Thyroid gland (tissue), 4 donors: ENCODE results near the gene EYS. TPM values are rescaled to one million over a fixed set of nuclear protein-coding genes. Genes with fewer than 3 reads are reported as not detected.

Experiments
- DNase-seq, 2 donors: peaks; one replicate each; pipeline ENCODE4 v3.0.0-alpha.2; 2019
- H3K27ac ChIP-seq, 3 donors: fragments of 200-600 bp; sonication (generic); 1 replicate in 2 of 3; 2 replicates in 1 of 3; pipeline ENCODE4 v1.5.1; 2016 to 2019; ENCODE audit warnings: mild to moderate bottlenecking in 1 of 3, moderate library complexity in 1 of 3
- H3K27me3 ChIP-seq: fragments of 200-600 bp; sonication (generic); one replicate; pipeline ENCODE4 v1.5.1; 2019
- H3K36me3 ChIP-seq, 2 donors: fragments of 200-600 bp; sonication (generic); one replicate each; pipeline ENCODE4 v1.5.1; 2016 to 2019
- H3K4me1 ChIP-seq, 2 donors: fragments of 200-600 bp; sonication (generic); one replicate each; pipeline ENCODE4 v1.5.1; 2017 to 2019
- H3K4me3 ChIP-seq, 3 donors: fragments of 200-600 bp; sonication (generic); replicated peaks in 1 of 3; 1 replicate in 2 of 3; 2 replicates in 1 of 3; pipeline ENCODE4 v1.5.1; 2016; ENCODE audit warnings: mild to moderate bottlenecking in 1 of 3
- H3K9me3 ChIP-seq: fragments of 200-600 bp; sonication (generic); one replicate; pipeline ENCODE4 v1.5.1; 2017
- POLR2A ChIP-seq, 2 donors: fragments of 450-650 bp; IDR thresholded peaks; one replicate each; pipeline ENCODE4 v1.6.1; 2017; ENCODE audit warnings: antibody characterized with exemption in 2 of 2, mild to moderate bottlenecking in 2 of 2, moderate library complexity in 1 of 2
- WGBS, 2 donors: methylation state at CpG; one replicate each; pipeline ENCODE4 v1.1.5; 2017; 5-methylcytosine and 5-hydroxymethylcytosine counted together
- intact Hi-C: fragments of 100-400 bp; cut with DNase I; formaldehyde crosslinking; loops from one replicate; pipeline ENCODE4 v1.15.1; 2023
- total RNA-seq, 4 donors: library from RNA; depleted of rRNA; stranded (reverse); fragments of >200 nt; gene quantifications; one replicate each; pipeline ENCODE4 v1.2.3, GENCODE V29; 2016
- TF ChIP-seq, protein P1 (sequence below), 6 experiments: fragments of 200-600 bp in 3 of 6; fragments of 450-650 bp in 3 of 6; sonication (generic) in 3 of 6; IDR thresholded peaks; one replicate each; pipeline ENCODE4 v1.5.1; 2016 to 2019; ENCODE audit warnings: antibody characterized with exemption in 6 of 6, mild to moderate bottlenecking in 2 of 6, inconsistent platforms in 1 of 6, moderate library complexity in 1 of 6

The EYS gene
- total RNA-seq, 4 donors from 2014 or later, result not detected

DNA sequence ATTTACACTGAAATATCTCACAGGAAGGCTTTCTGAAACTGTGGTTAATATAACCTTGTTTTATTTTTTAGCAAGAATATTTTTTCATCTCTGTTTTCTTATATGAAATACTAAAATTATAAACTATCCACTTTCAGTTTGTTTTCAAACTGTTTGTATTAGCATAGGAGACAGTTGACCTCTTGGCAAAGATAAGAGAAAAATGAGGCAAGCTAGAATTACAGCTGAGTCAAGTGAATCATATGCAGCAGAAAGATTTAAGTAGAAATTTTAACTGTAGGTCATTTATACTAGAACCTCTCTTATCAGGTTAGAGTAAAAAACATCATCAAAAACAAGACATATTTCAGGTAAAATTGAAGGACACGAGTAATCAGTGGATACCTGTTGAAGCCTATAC, 1278.8 kb downstream of the EYS start:
- intact Hi-C loops, result no loop called here
- H3K4me3 ChIP-seq, result no peak overlapping the region
- no peaks in the 10 kb centered on the region for H3K9me3 ChIP-seq
- no peaks in the 10 kb centered on the region for H3K4me1 ChIP-seq
- no peak for DNase-seq
- H3K36me3 ChIP-seq, result no peaks in the 10 kb centered on the region
- no peak overlapping the region for H3K27ac ChIP-seq
- 81 to 86% methylated on average over 1 of the region's 1 CpG for WGBS, 2 donors
- TF ChIP-seq, protein P1, sequence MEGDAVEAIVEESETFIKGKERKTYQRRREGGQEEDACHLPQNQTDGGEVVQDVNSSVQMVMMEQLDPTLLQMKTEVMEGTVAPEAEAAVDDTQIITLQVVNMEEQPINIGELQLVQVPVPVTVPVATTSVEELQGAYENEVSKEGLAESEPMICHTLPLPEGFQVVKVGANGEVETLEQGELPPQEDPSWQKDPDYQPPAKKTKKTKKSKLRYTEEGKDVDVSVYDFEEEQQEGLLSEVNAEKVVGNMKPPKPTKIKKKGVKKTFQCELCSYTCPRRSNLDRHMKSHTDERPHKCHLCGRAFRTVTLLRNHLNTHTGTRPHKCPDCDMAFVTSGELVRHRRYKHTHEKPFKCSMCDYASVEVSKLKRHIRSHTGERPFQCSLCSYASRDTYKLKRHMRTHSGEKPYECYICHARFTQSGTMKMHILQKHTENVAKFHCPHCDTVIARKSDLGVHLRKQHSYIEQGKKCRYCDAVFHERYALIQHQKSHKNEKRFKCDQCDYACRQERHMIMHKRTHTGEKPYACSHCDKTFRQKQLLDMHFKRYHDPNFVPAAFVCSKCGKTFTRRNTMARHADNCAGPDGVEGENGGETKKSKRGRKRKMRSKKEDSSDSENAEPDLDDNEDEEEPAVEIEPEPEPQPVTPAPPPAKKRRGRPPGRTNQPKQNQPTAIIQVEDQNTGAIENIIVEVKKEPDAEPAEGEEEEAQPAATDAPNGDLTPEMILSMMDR (IDR thresholded peaks at IDR 0.05), result no peak
- TF ChIP-seq POLR2A (IDR thresholded peaks at IDR 0.05), result no peak
- no peaks in the 10 kb centered on the region for H3K27me3 ChIP-seq

DNA sequence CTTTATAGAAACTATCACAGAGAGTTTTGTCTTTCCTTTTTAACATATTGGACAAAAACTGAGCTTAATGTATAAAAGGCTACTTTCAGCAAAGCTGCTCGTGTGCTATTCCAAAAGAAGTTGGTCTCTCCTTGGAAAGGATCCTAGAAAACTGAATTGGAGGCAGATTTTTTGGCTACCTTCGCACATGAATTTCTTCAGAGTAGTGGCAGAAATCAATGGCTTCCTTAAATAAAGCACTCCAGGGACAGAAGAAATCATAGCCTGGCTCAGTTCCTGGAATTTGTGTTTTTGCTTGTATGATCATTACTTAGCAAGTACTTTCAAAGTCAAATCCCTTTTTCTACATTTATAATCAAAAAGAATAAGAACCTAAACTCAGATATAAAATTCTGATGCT, 1291.1 kb downstream of the EYS start:
- DNase-seq, result no peak
- no peaks in the 10 kb centered on the region for H3K36me3 ChIP-seq
- intact Hi-C loops, result no loop called here
- H3K9me3 ChIP-seq, result no peaks in the 10 kb centered on the region
- TF ChIP-seq POLR2A (IDR thresholded peaks at IDR 0.05), result no peak
- TF ChIP-seq, protein P1 (IDR thresholded peaks at IDR 0.05), result no peak
- no peak overlapping the region for H3K27ac ChIP-seq
- peaks cover 3% of the 10 kb centered on the region in 2 donors for H3K4me1 ChIP-seq
- no peaks in the 10 kb centered on the region for H3K27me3 ChIP-seq
- WGBS, 2 donors, result 25 to 43% methylated on average over 2 of the region's 2 CpGs
- no peak overlapping the region for H3K4me3 ChIP-seq

DNA sequence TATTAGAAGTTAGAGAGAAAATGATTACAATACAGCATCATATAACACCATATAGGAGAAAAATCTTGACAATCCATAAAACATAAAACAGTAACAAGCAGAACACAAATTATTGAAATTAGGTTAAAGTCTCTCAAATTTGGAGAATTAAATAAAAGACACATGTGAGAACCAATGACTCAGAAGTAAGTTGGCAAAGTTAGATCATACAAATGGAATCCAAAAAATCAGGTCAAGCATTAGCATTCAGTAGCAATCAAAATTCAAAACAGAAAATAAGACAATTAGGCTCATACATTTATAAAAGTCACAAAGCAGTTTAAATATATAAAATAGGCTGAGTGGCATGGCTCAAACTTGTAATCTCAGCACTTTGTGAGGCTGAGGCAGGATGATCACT, 1295.8 kb downstream of the EYS start:
- no peak for DNase-seq
- Histone ChIP-seq H3K27me3 (no peaks in the 10 kb centered on the region), H3K4me1 (peaks cover 3% of the 10 kb centered on the region in 2 donors), H3K9me3 (no peaks in the 10 kb centered on the region), H3K4me3 (no peak overlapping the region), H3K36me3 (no peaks in the 10 kb centered on the region), H3K27ac (no peak overlapping the region)
- intact Hi-C loops, result no loop called here
- no peak for TF ChIP-seq POLR2A (IDR thresholded peaks at IDR 0.05)
- TF ChIP-seq, protein P1 (IDR thresholded peaks at IDR 0.05), result no peak

DNA sequence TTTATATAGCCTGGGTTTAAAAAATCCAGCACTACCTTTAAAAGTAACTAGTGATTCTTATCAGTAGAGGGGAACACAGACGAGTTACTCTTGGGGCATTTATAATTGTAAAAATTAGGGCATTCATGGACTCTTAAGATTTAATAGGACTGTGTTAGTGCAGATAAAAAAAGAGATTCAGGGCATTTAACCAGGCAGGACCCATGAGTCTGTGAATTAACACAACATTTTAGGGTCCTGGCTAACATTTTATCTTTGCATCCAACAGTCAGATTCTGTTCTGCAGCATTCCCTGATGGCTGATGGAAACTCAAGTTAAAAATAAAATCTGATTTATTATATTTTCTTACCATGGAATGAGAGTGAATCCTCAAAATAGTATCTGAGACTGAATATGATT, 1297.1 kb downstream of the EYS start:
- Histone ChIP-seq H3K4me3 (no peak overlapping the region), H3K36me3 (no peaks in the 10 kb centered on the region), H3K27me3 (no peaks in the 10 kb centered on the region), H3K9me3 (no peaks in the 10 kb centered on the region), H3K27ac (no peak overlapping the region), H3K4me1 (no peaks in the 10 kb centered on the region)
- no peak for DNase-seq
- WGBS, 2 donors, result 77 to 90% methylated on average over 1 of the region's 1 CpG
- TF ChIP-seq, protein P1 (IDR thresholded peaks at IDR 0.05), result no peak
- TF ChIP-seq POLR2A (IDR thresholded peaks at IDR 0.05), result no peak
- intact Hi-C loops, result no loop called here

DNA sequence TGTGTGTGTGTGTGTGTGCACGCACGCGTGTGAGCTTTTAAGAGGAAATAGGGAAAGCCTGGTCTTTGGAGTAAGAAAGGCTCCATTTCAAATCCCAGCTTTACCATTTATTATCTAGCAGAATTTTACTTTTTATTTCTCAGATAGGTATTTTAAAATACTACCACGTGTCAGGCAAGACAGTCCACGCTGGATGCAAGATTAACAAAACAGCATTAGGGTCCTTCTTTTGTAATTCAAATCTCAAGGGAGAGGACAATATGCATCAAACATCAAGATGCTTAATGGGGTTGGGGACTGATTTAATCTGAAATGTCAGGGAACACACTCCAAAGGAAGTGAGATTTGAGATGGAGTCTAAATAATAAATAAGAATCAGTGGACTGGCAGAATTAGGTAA, 1302.6 kb downstream of the EYS start:
- Histone ChIP-seq H3K36me3 (no peaks in the 10 kb centered on the region), H3K4me3 (no peak overlapping the region), H3K4me1 (no peaks in the 10 kb centered on the region), H3K27me3 (no peaks in the 10 kb centered on the region), H3K9me3 (no peaks in the 10 kb centered on the region), H3K27ac (no peak overlapping the region)
- TF ChIP-seq, protein P1 (IDR thresholded peaks at IDR 0.05), result no peak
- TF ChIP-seq POLR2A (IDR thresholded peaks at IDR 0.05), result no peak
- DNase-seq, result no peak
- intact Hi-C loops, result no loop called here
- WGBS, 2 donors, result 81 to 82% methylated on average over 5 of the region's 5 CpGs
